ENCODE measurements around the gene TBX2.
A peak's percentile ranks its signal among the peaks of the same experiment; 100 is the strongest.

Gene TBX2

GRCh38 chr17:61393904-61394629 is 5.6 kb upstream of the TBX2 start:
- no peak for DNase-seq (ENCODE audit: low read depth)
- H3K4me3 ChIP-seq (ENCODE audit: control insufficient read depth, low read depth, low read length), result no peak overlapping the region
- TF ChIP-seq, protein P1, sequence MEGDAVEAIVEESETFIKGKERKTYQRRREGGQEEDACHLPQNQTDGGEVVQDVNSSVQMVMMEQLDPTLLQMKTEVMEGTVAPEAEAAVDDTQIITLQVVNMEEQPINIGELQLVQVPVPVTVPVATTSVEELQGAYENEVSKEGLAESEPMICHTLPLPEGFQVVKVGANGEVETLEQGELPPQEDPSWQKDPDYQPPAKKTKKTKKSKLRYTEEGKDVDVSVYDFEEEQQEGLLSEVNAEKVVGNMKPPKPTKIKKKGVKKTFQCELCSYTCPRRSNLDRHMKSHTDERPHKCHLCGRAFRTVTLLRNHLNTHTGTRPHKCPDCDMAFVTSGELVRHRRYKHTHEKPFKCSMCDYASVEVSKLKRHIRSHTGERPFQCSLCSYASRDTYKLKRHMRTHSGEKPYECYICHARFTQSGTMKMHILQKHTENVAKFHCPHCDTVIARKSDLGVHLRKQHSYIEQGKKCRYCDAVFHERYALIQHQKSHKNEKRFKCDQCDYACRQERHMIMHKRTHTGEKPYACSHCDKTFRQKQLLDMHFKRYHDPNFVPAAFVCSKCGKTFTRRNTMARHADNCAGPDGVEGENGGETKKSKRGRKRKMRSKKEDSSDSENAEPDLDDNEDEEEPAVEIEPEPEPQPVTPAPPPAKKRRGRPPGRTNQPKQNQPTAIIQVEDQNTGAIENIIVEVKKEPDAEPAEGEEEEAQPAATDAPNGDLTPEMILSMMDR (conservative IDR thresholded peaks at IDR 0.05; ENCODE audit: control insufficient read depth, insufficient read depth, low read depth, low read length), result no peak

DNA sequence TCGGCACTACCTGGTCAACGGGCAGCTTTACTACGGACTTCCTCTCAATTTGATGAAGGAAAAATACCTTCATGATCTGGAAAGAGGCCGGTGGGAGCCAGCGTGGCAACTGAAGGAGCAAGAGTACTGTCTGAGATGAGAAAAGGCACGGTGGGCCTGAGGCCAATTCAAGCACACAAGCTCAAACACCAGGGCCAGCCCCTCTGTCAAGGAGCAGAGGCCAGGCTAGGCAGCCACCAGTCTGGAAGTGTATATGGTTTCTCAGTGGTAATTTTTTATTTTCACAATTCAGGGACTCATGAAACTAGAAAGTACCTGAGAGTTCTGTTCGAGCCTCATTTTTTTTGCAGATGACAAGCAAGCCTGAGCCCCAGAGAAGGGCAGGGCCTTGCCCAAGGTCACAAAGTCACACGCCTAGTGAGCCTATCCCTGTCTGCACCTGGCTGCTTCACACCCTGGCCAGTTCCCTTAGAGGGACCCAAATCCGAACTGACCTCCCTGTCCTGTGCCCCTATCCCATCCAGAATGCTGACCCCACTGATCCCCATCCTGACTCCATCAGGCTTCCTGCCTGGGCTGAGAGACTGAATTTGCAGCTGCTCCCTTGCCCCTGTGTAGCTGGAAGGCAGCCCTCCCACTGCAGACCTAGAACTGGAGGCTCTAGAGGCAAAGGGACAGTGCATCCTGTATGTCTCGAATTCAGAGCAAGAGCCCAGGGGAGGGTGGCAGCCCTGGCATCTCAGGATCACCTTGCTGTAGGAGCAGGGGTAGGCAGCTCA is 4.8 kb upstream of the TBX2 start:
- TF ChIP-seq, protein P1 (conservative IDR thresholded peaks at IDR 0.05; ENCODE audit: control insufficient read depth, insufficient read depth, low read depth, low read length), result no peak
- no peak overlapping the region for H3K4me3 ChIP-seq (ENCODE audit: control insufficient read depth, low read depth, low read length)
- DNase-seq (ENCODE audit: low read depth), result no peak

- H3K4me3 ChIP-seq (ENCODE audit: control insufficient read depth, low read depth, low read length), result no peak overlapping the region
These were observed 4.1 kb upstream of the TBX2 start for GRCh38 chr17:61395409-61395982.

DNA sequence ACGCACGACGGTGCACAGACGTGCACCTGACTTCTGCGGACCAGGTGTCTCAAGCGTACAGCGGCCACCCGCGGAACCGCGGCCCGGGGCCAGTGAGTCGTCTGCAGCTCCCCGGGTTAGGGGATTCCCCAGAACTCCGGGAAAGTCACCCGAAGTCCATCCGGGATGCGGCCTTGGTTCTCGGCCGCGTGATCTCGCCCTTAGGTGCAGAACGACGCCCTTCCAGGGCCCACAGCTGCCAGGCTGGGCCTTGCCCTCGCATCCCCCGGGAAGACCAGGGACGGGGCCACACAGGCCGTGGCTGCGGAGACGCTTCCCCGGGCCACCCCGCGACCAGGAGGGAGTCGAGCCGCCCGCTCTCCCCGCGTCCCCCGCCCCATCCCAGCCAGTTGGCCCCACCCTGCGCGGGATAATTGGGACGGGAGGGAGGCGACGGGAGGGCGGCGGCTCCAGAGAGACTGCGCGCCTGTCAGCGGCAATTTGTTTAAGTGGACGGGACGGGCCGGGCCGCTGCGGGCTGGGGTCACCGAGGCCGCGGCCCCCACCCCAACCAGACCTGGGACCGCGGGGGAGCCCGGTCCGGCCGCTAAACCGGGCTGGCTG is 3.6 kb upstream of the TBX2 start:
- TF ChIP-seq, protein P1 (conservative IDR thresholded peaks at IDR 0.05; ENCODE audit: control insufficient read depth, insufficient read depth, low read depth, low read length), result no peak
- no peak for DNase-seq (ENCODE audit: low read depth)
- H3K4me3 ChIP-seq (ENCODE audit: control insufficient read depth, low read depth, low read length), result no peak overlapping the region

More at GRCh38 chr17:61395409-61395982, 4.1 kb upstream of the TBX2 start:
- DNase-seq (ENCODE audit: low read depth), result no peak
- TF ChIP-seq, protein P1 (conservative IDR thresholded peaks at IDR 0.05; ENCODE audit: control insufficient read depth, insufficient read depth, low read depth, low read length), result no peak

GRCh38 chr17:61396586-61397085 is 3.0 kb upstream of the TBX2 start:
- no peak for DNase-seq (ENCODE audit: low read depth)
- peak overlapping the region; percentile 30 for H3K4me3 ChIP-seq (ENCODE audit: control insufficient read depth, low read depth, low read length)
- TF ChIP-seq, protein P1 (conservative IDR thresholded peaks at IDR 0.05; ENCODE audit: control insufficient read depth, insufficient read depth, low read depth, low read length), result no peak

DNA sequence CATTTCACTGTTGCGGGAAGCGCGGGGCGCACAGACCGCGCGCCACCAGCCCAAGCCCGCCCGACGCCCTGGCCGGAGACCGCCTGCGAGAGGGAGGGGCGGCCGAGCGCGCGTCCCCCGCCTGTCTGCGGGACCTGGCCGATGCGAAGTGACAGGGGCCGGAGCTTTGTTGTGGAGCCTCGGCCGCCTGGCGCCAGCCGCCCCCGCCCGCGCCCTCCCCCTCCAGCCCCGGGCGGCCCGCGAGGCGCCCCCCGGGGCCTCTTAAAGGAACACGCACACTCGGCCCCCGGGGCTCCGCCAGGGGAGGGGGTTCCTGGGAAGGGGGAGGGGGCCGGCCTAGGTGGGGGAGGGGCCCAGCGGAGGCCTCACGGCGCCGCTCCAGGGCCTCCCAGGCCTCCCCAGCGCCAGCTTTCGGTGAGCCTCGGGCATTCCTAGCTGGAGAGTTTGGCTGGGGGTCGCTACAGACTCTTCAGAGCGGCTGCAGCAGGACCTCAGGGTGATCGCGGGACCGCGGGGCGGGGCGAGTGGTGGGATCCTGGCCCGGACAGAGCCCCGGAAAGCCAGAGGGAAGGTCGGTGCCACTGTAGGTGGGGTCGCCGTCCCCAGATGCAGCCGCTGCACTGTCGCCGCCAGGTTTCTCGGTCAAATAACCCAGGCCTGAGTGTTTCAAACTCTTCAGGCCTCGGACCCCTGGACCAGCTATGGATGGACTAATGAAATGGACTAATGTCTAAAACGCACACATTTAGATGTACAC is 2.4 kb upstream of the TBX2 start:
- peak overlapping the region; percentile 77 for H3K4me3 ChIP-seq (ENCODE audit: control insufficient read depth, low read depth, low read length)
- TF ChIP-seq, protein P1 (conservative IDR thresholded peaks at IDR 0.05; ENCODE audit: control insufficient read depth, insufficient read depth, low read depth, low read length), result peak; percentile 17
- no peak for DNase-seq (ENCODE audit: low read depth)
